Measurements from ENCODE around the gene WDR6. TPM values are rescaled to one million over a fixed set of nuclear protein-coding genes. Genes with fewer than 3 reads are reported as not detected.

WDR6 gene
- total and polyA plus RNA-seq, 2 experiments from 2014 or later = 76.5 to 156 TPM

- H3K4me3 Mint-ChIP-seq = peak overlapping the region; percentile 94
- no peaks in the 10 kb centered on the region; the same call in 1 of the 3 replicates for H3K9me3 Mint-ChIP-seq
- H3F3A ChIP-seq (replicated peaks; ENCODE audit: low read depth) = peaks cover 50% of the 10 kb centered on the region
- H3K4me1 ChIP-seq (ENCODE audit: insufficient read depth) = peaks cover 7% of the 10 kb centered on the region; the same call in 1 of the 2 replicates
- peaks cover 48% of the 10 kb centered on the region for H3K36me3 ChIP-seq (ENCODE audit: insufficient read depth)
- H3K4me1 Mint-ChIP-seq = peaks cover 18% of the 10 kb centered on the region
- peak overlapping the region; percentile 46 for H3K27ac ChIP-seq (ENCODE audit: low read depth)
- peaks cover 13% of the 10 kb centered on the region for H3K79me2 ChIP-seq (replicated peaks; ENCODE audit: insufficient read depth)
- peak overlapping the region; percentile 98 for H3K4me2 ChIP-seq
- no peak for TF ChIP-seq REST (IDR thresholded peaks at IDR 0.05; ENCODE audit: unreplicated experiment)
- TF ChIP-seq CREB1 (CRISPR knock-in tag; IDR thresholded peaks at IDR 0.05; ENCODE audit: low read depth) = no peak
- no peak for TF ChIP-seq EZH2 (IDR thresholded peaks at IDR 0.05; ENCODE audit: low read depth, unreplicated experiment)
- TF ChIP-seq POLR2AphosphoS5 (IDR thresholded peaks at IDR 0.05; ENCODE audit: low read depth) = peak; percentile 34
- no peak for TF ChIP-seq ZNF114 (CRISPR knock-in tag; IDR thresholded peaks at IDR 0.05)
- no peak for TF ChIP-seq NANOG (IDR thresholded peaks at IDR 0.05; ENCODE audit: borderline replicate concordance)
- TF ChIP-seq STAT1 (IDR thresholded peaks at IDR 0.05; ENCODE audit: unreplicated experiment) = no peak
- TF ChIP-seq ZNF331 (CRISPR knock-in tag; IDR thresholded peaks at IDR 0.05; ENCODE audit: low read depth) = no peak
- H3K9me2 ChIP-seq (ENCODE audit: insufficient read depth) = no peaks in the 10 kb centered on the region
- H3K27me3 ChIP-seq (ENCODE audit: insufficient read depth) = no peaks in the 10 kb centered on the region
- peaks cover 83% of the 10 kb centered on the region for H3K36me3 Mint-ChIP-seq (ENCODE audit: low read depth)
- peaks cover 15% of the 10 kb centered on the region for H4K20me1 ChIP-seq (replicated peaks; ENCODE audit: insufficient read depth)
- ATAC-seq (no peak), DNase-seq (ENCODE audit: low spot score) (no peak)
- peak overlapping the region; percentile 97 for H3K27ac Mint-ChIP-seq
- H3K4me3 ChIP-seq = peak overlapping the region; percentile 93
- H2AFZ ChIP-seq = no peak overlapping the region
- H3K27me3 Mint-ChIP-seq (ENCODE audit: insufficient read depth, low read depth, poor library complexity) = peaks cover 22% of the 10 kb centered on the region
Observed at GRCh38 chr3:49029563-49029884, 22.3 kb downstream of the WDR6 start.

- peak overlapping the region; percentile 46 for H3K27ac ChIP-seq (ENCODE audit: low read depth)
- peaks cover 48% of the 10 kb centered on the region for H3K36me3 ChIP-seq (ENCODE audit: insufficient read depth)
- peaks cover 7% of the 10 kb centered on the region; the same call in 1 of the 2 replicates for H3K4me1 ChIP-seq (ENCODE audit: insufficient read depth)
- peaks cover 14% of the 10 kb centered on the region; the same call in 1 of the 2 replicates for H4K20me1 ChIP-seq (replicated peaks; ENCODE audit: insufficient read depth)
- H3K79me2 ChIP-seq (replicated peaks; ENCODE audit: insufficient read depth) = peaks cover 13% of the 10 kb centered on the region
- H3K4me3 ChIP-seq = no peak overlapping the region
- Mint-ChIP-seq H3K27me3 (ENCODE audit: insufficient read depth, low read depth, poor library complexity) (peaks cover 22% of the 10 kb centered on the region), H3K9me3 (no peaks in the 10 kb centered on the region; the same call in 1 of the 3 replicates), H3K4me3 (no peak overlapping the region), H3K36me3 (ENCODE audit: low read depth) (peaks cover 83% of the 10 kb centered on the region), H3K27ac (no peak overlapping the region), H3K4me1 (peaks cover 18% of the 10 kb centered on the region)
- no peaks in the 10 kb centered on the region for H3K27me3 ChIP-seq (ENCODE audit: insufficient read depth)
- H2AFZ ChIP-seq = no peak overlapping the region
- H3K4me2 ChIP-seq = no peak overlapping the region
- ATAC-seq (no peak), DNase-seq (ENCODE audit: low spot score) (no peak)
- H3F3A ChIP-seq (replicated peaks; ENCODE audit: low read depth) = peaks cover 48% of the 10 kb centered on the region
- no peaks in the 10 kb centered on the region for H3K9me2 ChIP-seq (ENCODE audit: insufficient read depth)
- no peak for TF ChIP-seq EZH2 (IDR thresholded peaks at IDR 0.05; ENCODE audit: low read depth, unreplicated experiment)
- no peak for TF ChIP-seq STAT1 (IDR thresholded peaks at IDR 0.05; ENCODE audit: unreplicated experiment)
- no peak for TF ChIP-seq REST (IDR thresholded peaks at IDR 0.05; ENCODE audit: unreplicated experiment)
- no peak for TF ChIP-seq ETS1 (IDR thresholded peaks at IDR 0.05)
- TF ChIP-seq ZNF114 (CRISPR knock-in tag; IDR thresholded peaks at IDR 0.05) = no peak
- TF ChIP-seq CREB1 (CRISPR knock-in tag; IDR thresholded peaks at IDR 0.05; ENCODE audit: low read depth) = no peak
- TF ChIP-seq EZH2phosphoT487 (IDR thresholded peaks at IDR 0.05; ENCODE audit: unreplicated experiment) = no peak
Observed at GRCh38 chr3:49030321-49030720, 23.1 kb downstream of the WDR6 start.
